ENCODE data around the gene CILP. TPM values are rescaled to one million over a fixed set of nuclear protein-coding genes. Genes with fewer than 3 reads are reported as not detected.

The CILP gene
- total and polyA plus RNA-seq, 2 of the 13 experiments (the other 11 are each of a cell fraction or from before 2014, with no cell fraction given), result 0.03 TPM; not detected in 1

GRCh38 chr15:65184868-65185717, 26.2 kb downstream of the CILP start, which contains the start of gene CLPX (continued):
- TF ChIP-seq, protein P1, sequence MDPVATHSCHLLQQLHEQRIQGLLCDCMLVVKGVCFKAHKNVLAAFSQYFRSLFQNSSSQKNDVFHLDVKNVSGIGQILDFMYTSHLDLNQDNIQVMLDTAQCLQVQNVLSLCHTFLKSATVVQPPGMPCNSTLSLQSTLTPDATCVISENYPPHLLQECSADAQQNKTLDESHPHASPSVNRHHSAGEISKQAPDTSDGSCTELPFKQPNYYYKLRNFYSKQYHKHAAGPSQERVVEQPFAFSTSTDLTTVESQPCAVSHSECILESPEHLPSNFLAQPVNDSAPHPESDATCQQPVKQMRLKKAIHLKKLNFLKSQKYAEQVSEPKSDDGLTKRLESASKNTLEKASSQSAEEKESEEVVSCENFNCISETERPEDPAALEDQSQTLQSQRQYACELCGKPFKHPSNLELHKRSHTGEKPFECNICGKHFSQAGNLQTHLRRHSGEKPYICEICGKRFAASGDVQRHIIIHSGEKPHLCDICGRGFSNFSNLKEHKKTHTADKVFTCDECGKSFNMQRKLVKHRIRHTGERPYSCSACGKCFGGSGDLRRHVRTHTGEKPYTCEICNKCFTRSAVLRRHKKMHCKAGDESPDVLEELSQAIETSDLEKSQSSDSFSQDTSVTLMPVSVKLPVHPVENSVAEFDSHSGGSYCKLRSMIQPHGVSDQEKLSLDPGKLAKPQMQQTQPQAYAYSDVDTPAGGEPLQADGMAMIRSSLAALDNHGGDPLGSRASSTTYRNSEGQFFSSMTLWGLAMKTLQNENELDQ (CRISPR knock-in tag; IDR thresholded peaks at IDR 0.05; ENCODE audit: borderline replicate concordance), result no peak
- TF ChIP-seq NRL (CRISPR knock-in tag; IDR thresholded peaks at IDR 0.05; ENCODE audit: borderline replicate concordance) (no peak; the same call in 1 of the 2 replicates), ZNF703 (CRISPR knock-in tag; IDR thresholded peaks at IDR 0.05; ENCODE audit: borderline replicate concordance) (no peak), ZNF274 (CRISPR knock-in tag; IDR thresholded peaks at IDR 0.05) (0 out of 2 replicates have a peak, but pooled peaks have one; percentile 13), SMC3 (IDR thresholded peaks at IDR 0.05; ENCODE audit: low read length) (no peak), YEATS4 (CRISPR knock-in tag; IDR thresholded peaks at IDR 0.05; ENCODE audit: borderline replicate concordance) (peak; percentile 21; the same call in 1 of the 2 replicates), CREB1 (IDR thresholded peaks at IDR 0.05) (peak; percentile 77), CREB1 (CRISPR knock-in tag; IDR thresholded peaks at IDR 0.05) (peak; percentile 90), MXI1 (IDR thresholded peaks at IDR 0.05; ENCODE audit: borderline replicate concordance, low read depth, low read length) (peak; percentile 49; the same call in 1 of the 3 replicates), TOPORS (CRISPR knock-in tag; IDR thresholded peaks at IDR 0.05) (0 out of 2 replicates have a peak, but pooled peaks have one; percentile 50), USF2 (IDR thresholded peaks at IDR 0.05; ENCODE audit: low read depth, low read length) (no peak), USF2 (CRISPR knock-in tag; IDR thresholded peaks at IDR 0.05; ENCODE audit: borderline replicate concordance) (peak; percentile 30; the same call in 1 of the 2 replicates), RORA (CRISPR knock-in tag; IDR thresholded peaks at IDR 0.05) (no peak), IRF1 (CRISPR knock-in tag; IDR thresholded peaks at IDR 0.05; ENCODE audit: low read depth) (no peak), ZNF20 (CRISPR knock-in tag; IDR thresholded peaks at IDR 0.05) (no peak)
- TF ChIP-seq, protein P2, sequence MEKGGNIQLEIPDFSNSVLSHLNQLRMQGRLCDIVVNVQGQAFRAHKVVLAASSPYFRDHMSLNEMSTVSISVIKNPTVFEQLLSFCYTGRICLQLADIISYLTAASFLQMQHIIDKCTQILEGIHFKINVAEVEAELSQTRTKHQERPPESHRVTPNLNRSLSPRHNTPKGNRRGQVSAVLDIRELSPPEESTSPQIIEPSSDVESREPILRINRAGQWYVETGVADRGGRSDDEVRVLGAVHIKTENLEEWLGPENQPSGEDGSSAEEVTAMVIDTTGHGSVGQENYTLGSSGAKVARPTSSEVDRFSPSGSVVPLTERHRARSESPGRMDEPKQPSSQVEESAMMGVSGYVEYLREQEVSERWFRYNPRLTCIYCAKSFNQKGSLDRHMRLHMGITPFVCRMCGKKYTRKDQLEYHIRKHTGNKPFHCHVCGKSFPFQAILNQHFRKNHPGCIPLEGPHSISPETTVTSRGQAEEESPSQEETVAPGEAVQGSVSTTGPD (CRISPR knock-in tag; IDR thresholded peaks at IDR 0.05), result no peak; the same call in 1 of the 2 replicates
- TF ChIP-seq, protein P3, sequence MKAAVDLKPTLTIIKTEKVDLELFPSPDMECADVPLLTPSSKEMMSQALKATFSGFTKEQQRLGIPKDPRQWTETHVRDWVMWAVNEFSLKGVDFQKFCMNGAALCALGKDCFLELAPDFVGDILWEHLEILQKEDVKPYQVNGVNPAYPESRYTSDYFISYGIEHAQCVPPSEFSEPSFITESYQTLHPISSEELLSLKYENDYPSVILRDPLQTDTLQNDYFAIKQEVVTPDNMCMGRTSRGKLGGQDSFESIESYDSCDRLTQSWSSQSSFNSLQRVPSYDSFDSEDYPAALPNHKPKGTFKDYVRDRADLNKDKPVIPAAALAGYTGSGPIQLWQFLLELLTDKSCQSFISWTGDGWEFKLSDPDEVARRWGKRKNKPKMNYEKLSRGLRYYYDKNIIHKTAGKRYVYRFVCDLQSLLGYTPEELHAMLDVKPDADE (CRISPR knock-in tag; IDR thresholded peaks at IDR 0.05), result no peak
- TF ChIP-seq, protein P4, sequence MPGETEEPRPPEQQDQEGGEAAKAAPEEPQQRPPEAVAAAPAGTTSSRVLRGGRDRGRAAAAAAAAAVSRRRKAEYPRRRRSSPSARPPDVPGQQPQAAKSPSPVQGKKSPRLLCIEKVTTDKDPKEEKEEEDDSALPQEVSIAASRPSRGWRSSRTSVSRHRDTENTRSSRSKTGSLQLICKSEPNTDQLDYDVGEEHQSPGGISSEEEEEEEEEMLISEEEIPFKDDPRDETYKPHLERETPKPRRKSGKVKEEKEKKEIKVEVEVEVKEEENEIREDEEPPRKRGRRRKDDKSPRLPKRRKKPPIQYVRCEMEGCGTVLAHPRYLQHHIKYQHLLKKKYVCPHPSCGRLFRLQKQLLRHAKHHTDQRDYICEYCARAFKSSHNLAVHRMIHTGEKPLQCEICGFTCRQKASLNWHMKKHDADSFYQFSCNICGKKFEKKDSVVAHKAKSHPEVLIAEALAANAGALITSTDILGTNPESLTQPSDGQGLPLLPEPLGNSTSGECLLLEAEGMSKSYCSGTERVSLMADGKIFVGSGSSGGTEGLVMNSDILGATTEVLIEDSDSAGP (CRISPR knock-in tag; IDR thresholded peaks at IDR 0.05; ENCODE audit: borderline replicate concordance), result no peak; the same call in none of the 2 replicates
